NCI-H1417 treated with DMSO at 0.1 percent for 48 hours (cell line): Measurements from ENCODE around the gene ADGRF5.

Experiments
- DNase-seq: peaks from one replicate; lab custom pipeline; 2025; lab: John Stamatoyannopoulos, UW

Gene ADGRF5

GRCh38 chr6:46932526-46933319, 11.0 kb upstream of the ADGRF5 start:
- no peak for DNase-seq

DNA sequence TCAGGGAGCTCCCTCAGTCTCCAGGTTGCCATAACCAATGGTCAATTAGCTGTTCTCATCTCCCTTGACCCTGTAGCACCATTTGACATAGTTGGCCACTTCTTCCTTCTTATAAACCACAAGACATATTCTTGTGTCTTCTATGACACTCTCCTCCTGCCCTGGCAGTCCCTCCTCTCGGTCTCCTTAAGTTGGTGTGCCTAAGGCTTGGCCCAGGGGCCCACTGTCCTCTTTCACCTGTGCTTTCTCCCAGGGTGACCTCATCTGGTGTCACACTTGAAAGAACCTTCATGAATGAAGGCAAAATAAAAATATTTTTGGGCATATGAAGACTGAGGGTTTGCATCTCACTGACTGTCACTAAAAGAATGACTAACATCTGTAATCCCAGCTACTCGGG, 9.7 kb upstream of the ADGRF5 start:
- DNase-seq, result no peak

GRCh38 chr6:46930331-46930730, 8.6 kb upstream of the ADGRF5 start:
- DNase-seq, result no peak

- DNase-seq, result no peak
These were observed 5.3 kb upstream of the ADGRF5 start for GRCh38 chr6:46927066-46927465.

DNA sequence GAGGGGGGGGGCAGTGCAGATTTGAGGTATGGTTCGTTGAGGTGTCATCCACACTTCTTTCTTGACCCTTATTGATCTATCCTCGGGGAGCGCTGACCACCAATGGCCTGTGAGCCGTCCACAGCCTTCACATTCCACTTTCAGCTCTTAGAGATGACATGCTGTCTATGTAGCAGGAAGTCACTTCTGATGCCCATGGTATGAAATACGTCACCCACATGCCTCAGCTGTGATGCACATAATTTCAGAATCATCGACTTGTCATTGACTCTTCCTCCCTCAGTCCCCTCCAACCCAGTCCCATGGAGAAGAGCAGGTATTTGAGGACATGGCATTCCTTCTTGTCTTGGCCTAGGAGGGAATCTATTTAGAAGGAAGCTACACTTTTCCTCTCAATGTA, 4.7 kb upstream of the ADGRF5 start:
- no peak for DNase-seq

DNA sequence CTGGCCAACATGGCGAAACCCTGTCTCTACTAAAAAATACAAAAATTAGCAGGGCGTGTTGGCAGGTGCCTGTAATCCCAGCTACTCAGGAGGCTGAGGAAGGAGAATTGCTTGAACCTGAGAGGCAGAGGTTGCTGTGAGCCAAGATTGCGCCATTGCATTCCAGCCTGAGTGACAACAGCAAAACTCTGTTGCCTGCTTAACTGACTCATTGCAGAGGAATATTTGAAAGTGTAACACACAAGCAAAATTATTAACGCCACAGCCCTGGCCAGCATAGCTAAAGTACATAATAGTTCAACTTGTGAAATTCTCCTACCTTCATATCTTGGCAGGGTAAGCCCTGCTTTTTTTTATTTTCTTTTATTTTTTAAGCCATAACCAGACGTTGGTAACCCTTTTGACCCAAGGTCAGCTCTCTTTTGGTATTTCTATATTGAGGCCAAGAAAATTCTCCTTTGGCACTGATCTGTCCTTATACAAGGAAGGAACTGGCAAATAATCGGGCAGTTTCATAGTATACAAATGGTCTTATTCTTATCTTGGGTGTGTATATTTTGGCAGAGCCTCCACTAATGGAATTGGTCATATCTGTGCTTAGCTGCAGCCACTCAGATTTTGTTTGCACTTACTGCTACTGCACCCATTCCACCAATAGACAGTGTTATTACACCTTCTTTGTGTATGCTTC, 4.0 kb upstream of the ADGRF5 start:
- no peak for DNase-seq

DNA sequence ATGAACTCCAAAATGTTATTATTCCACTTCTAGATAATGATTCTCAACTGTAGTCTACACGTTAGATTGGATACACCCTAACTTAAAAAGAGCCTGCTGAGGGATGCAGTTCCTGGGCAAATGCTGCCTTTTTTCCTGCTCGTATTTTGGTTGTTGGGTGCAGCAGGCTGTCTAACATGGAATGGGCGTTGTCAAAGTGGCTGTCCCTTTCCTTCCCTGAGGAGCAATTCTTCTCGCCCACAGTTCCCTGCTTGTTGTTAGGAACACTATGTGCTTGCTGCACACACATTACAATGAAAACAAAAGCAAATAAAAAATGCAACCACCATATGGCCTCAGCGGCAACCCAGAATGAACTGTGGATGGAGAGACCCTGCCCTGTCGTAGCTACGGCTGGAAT, 1.7 kb upstream of the ADGRF5 start:
- DNase-seq, result no peak

GRCh38 chr6:46921059-46921458, 679 bp downstream of the ADGRF5 start:
- no peak for DNase-seq

DNA sequence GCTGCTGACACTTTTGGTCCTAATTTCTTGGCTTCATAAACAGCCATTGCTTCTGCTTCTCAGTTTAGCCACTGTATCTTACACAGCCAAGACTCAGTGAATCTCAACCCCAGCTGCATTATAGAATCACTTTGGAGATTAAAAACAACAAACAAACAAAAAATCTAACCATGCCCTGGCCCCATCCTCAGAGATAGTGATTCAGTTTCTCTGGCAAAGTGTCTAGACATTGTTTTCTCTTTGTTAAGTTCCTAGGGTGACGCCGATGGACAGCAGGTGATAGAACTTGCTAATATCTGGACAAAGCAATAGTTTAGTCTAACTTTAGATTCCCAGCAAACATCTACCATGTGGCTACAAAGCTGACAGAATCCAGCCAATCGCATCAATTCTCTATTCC, 2.9 kb downstream of the ADGRF5 start:
- DNase-seq, result no peak

DNA sequence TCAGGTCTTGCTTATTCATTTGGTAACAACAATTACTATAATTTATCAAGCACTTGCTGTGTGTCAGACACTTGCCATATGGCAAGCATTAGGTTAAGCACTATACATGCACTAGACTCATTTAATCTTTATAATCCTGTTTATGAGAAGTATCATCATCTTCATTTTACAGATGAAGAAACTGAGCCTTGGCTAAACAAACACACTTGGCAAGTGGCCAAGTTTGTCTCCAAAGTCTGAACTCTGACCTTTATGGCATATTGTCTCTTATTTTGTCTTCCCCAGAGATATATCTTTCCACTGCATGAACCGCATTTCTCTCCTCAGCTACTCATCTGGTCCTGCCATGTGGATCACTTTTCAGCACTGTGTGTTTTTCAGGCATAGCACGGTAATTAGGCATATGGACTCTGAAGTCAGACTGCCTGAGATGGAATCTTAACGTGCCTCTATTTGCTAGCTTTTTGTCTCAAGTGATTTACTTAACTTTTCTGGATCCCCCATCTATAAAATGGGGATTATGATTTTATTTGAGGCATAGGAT, 4.7 kb downstream of the ADGRF5 start:
- DNase-seq, result no peak

- no peak for DNase-seq
These were observed 5.9 kb downstream of the ADGRF5 start for GRCh38 chr6:46915866-46916265.

DNA sequence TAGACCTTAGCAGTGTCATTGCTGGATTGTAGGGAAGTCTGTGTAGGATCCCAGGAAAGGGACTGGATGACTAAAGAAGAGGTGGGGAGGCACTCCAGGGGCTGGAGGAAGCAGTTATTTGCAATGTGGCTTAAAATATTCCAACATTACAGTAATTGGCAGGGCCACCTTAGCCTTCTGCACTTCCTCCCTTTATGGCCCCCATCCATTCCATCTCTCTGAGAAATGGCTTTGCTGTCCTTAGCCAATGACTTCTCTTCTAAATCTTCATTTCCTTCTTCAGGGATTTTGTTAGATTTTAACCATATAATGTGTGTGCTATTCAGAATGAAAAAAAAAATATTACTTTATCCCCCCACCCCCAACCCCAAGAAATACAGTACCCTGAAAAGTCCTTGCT, 6.4 kb downstream of the ADGRF5 start:
- no peak for DNase-seq

DNA sequence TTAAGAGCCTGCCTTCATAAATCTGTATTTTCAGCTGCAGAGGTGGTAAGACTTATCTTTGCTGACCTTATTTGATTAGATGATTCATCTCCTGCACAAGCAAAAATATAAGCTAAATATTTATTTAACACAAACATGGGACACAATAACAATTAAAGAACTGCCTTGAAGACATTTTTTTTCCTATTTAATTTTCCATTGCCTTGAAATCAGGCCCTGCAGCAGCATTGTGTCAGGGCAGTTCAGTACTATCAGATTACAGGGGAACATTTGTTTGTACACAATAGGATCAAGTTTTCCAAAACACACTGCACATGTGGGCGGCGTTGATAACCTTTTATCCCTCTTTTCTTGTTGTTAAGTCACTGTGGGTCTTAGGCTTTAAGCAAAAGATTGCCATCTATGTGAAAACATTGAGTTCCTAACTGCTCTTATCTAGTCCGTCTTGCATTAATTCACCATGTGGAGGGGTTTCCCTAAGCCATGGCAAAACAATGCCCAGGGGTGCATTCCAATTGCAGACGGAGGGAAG, 7.4 kb downstream of the ADGRF5 start:
- no peak for DNase-seq

- DNase-seq, result no peak
These were observed 12.4 kb downstream of the ADGRF5 start for GRCh38 chr6:46909371-46909770.

DNA sequence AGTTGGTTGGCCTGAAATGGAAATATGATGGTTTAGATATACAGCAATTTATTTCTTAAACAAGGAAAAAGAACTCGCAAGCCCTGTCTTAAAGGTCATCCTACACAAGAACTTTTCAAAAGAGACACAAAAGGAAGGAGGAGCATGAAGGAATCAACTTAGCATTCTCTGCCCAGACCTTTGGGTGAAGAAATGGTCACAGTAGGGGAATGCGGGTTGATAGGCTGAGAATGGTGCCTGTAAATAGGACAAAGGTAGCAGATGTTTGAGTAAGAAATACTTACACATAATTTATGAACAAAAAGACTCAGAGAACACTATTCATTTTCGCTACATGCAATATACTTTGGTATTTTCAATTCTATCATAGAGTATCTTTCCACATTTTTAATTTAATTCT, 15.0 kb downstream of the ADGRF5 start:
- DNase-seq, result no peak

DNA sequence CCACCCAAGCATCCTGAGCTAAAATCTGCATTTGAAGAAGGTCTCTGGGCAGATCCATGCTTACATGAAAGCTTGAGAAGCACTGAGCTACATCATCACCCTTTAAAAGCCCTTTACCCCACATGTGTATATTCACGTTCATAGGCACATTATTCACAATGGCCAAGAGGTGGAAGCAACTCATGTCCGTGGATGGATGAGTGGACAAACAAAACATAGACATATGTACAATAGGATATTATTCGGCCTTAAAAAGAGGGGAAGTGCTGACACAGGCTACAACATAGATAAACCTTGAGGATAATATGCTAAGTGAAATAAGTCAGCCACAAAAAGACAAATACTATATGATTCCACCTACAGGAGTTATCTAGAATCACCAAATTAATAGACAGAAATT, 17.6 kb downstream of the ADGRF5 start:
- DNase-seq, result no peak

GRCh38 chr6:46903175-46903574, 18.6 kb downstream of the ADGRF5 start:
- no peak for DNase-seq

- DNase-seq, result no peak
These were observed 19.8 kb downstream of the ADGRF5 start for GRCh38 chr6:46901882-46902314.

GRCh38 chr6:46900266-46900665, 21.5 kb downstream of the ADGRF5 start:
- DNase-seq, result no peak

DNA sequence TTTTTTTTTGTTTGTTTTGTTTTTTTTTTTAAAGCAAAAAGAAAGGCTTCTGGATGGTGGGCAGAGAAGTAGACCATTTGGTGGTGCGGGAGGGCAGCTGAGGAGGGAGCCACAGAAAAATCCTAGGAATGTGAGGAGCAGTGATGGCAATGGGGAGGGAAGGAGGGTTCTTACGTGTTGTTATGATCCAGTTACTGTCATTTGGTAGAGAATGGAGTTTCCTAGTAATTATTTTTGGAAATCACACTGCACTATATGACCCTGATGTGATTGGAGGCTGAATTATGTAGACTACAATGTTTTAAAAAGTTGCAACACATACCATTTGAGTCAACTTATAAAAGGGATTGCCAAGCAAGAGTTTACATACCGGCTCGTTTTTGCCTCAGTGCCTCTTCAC, 22.1 kb downstream of the ADGRF5 start:
- DNase-seq, result no peak

DNA sequence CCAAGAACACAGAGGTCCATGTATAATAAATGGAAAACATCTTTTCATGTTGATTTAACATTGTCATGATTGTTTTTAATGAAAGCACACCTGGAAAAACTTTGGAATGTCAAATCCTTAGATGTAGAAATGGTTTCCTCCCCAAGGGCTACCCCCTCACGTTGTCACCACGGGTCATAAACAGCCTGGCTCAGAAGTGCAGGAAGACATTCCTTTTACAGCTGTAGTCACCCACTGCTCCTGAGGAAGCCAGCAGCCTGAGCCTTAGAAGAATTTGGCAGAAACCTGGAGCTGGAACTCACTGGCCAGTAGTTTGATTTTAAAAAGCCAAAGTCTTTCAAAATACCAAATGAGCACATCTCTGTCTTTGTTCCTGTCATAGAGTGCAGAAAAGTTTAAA, 23.7 kb downstream of the ADGRF5 start:
- no peak for DNase-seq

DNA sequence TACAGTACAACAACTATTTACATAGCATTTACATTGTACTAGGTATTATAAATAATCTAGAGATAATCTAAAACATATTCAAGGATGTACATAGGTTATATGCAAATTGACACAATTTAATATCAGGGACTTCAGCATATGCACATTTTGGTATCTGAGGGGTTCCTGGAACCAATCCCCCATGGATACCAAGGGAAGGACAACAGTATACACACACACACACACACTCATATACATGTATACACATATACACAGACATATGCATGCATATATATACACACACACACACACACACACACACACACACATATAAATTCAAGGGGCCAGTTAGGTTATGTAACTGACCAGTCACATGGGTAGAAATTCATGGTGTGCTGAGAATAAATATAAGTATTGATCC, 24.9 kb downstream of the ADGRF5 start:
- DNase-seq, result no peak

- no peak for DNase-seq
These were observed 25.8 kb downstream of the ADGRF5 start for GRCh38 chr6:46895930-46896329.
